HG03280 (cell line): ENCODE measurements around the gene ARAP2.

Experiments
- ATAC-seq: cut with Tn5 transposase; IDR thresholded peaks from one replicate; pipeline ENCODE4 v1.9.1; 2021; ENCODE audit warnings: mild to moderate bottlenecking, moderate library complexity; ENCODE audit not compliant: unreplicated experiment

Gene ARAP2

GRCh38 chr4:36260731-36261130 is 16.4 kb upstream of the ARAP2 start:
- ATAC-seq, result no peak

- peak; percentile 46 for ATAC-seq
Measured at GRCh38 chr4:36256398-36256891, 12.1 kb upstream of the ARAP2 start.

- ATAC-seq, result peak; percentile 79
Measured at GRCh38 chr4:36255577-36255976, 11.3 kb upstream of the ARAP2 start.

- no peak for ATAC-seq
Measured at GRCh38 chr4:36254371-36254770, 10.1 kb upstream of the ARAP2 start.

GRCh38 chr4:36251983-36252382 is 7.7 kb upstream of the ARAP2 start:
- no peak for ATAC-seq

- ATAC-seq, result no peak
Measured at GRCh38 chr4:36249610-36250009, 5.3 kb upstream of the ARAP2 start.

- ATAC-seq, result peak; percentile 24
Measured at GRCh38 chr4:36243355-36244256, 708 bp downstream of the ARAP2 start.

- no peak for ATAC-seq
Measured at GRCh38 chr4:36242629-36243354, 1.5 kb downstream of the ARAP2 start.

GRCh38 chr4:36241771-36242170 is 2.5 kb downstream of the ARAP2 start:
- peak; percentile 39 for ATAC-seq

GRCh38 chr4:36237366-36238313 is 6.7 kb downstream of the ARAP2 start:
- no peak for ATAC-seq

GRCh38 chr4:36236159-36236558 is 8.2 kb downstream of the ARAP2 start:
- no peak for ATAC-seq

GRCh38 chr4:36235306-36235705 is 9.0 kb downstream of the ARAP2 start:
- no peak for ATAC-seq

- ATAC-seq, result no peak
Measured at GRCh38 chr4:36233567-36234266, 10.6 kb downstream of the ARAP2 start.

GRCh38 chr4:36230534-36230933 is 13.8 kb downstream of the ARAP2 start:
- ATAC-seq, result no peak

- no peak for ATAC-seq
Measured at GRCh38 chr4:36227913-36228312, 16.4 kb downstream of the ARAP2 start.

- ATAC-seq, result no peak
Measured at GRCh38 chr4:36226430-36227227, 17.7 kb downstream of the ARAP2 start.

GRCh38 chr4:36224972-36225903 is 19.1 kb downstream of the ARAP2 start:
- no peak for ATAC-seq

- ATAC-seq, result no peak
Measured at GRCh38 chr4:36222702-36223101, 21.6 kb downstream of the ARAP2 start.
